ENCODE measurements around the gene FBXL2.

- TF ChIP-seq CTCF (IDR thresholded peaks at IDR 0.05) (no peak), POLR2A (IDR thresholded peaks at IDR 0.05) (no peak)
Observed at GRCh38 chr3:33373082-33373437, 95.8 kb downstream of the FBXL2 start.
